ENCODE results near the gene TBL1Y. TPM values are rescaled to one million over a fixed set of nuclear protein-coding genes. Genes with fewer than 3 reads are reported as not detected.

TBL1Y gene
- not detected in 2 replicates for total RNA-seq

GRCh38 chrY:6910372-6911252, at the start of gene TBL1Y:
TSS of gene TBL1Y (plus strand) at chrY:6910697. CDS start at chrY:7025085, 114,388 bp downstream.

DNA sequence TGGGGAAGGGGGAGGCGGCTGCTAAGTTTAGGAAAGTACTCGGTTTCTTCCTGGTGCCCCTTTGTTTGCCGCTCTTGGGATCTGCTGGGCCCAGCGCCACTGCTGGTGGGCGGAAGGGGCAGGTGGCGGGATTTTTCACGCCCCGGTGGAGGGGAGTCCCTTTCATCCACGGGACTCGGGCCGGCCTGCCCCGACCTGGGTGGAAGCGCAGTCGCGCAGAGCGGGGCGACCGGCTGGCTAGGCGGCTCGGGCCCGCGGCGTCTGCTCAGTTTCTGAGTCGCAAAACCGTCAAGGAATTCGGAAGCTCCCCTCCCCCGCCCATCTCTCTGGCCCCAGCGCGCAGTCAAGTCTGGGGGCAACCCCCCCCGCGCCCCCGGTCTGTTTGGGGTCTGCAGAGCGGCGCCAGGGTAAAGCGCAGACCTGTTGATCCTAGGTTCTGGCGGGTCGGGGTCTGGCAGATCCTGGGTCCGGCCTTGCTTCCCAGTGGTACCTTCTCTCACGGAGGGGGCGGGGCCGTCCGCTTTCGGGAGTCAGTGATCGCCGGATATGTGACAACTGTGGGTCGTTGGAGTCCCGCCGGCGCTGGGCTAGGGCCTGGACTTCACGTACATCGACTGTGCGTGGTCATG, 870 bp downstream of the TBL1Y start, which contains the start of gene AMELY:
AMELY (minus strand) TSS at position 500 of the 629 bp plus-strand sequence. CDS start 39,144 bp downstream, outside the sequence.

Other genes starting within 250 kb of the TBL1Y start
- not detected in 2 replicates for gene AMELY, start 1.1 kb downstream of the TBL1Y start, total RNA-seq